Activated naive CD8-positive, alpha-beta T cell treated with anti-CD3 and anti-CD28 coated beads, Interleukin-2, amount 10 ng/mL, durations not matched to agents 7 days and 5 days (primary cell): ENCODE measurements around the gene KIF25. TPM values are rescaled to one million over a fixed set of nuclear protein-coding genes. Genes with fewer than 3 reads are reported as not detected.

Experiments used
- ATAC-seq: fragments of 150-1000 bp; cut with Tn5 transposase; one replicate; pipeline ENCODE4 v1.10.0; 2021; ENCODE audit warnings: low read depth, moderate library complexity
- POLR2A ChIA-PET: fragments of 350-600 bp; sonication (Branson Sonifier 250); formaldehyde crosslinking; loops from one replicate; lab custom pipeline; 2021; ENCODE audit warnings: antibody characterized with exemption; lab: Charles Lee
- DNase-seq: peaks from one replicate; pipeline ENCODE4 v3.0.0; 2021
- H3K27ac Mint-ChIP-seq: one replicate; pipeline ENCODE4 v1.8.0; 2022; ENCODE audit warnings: mild to moderate bottlenecking, mixed read lengths
- H3K27me3 Mint-ChIP-seq: one replicate; pipeline ENCODE4 v1.8.0; 2022; ENCODE audit warnings: mild to moderate bottlenecking, moderate library complexity, mixed read lengths
- H3K36me3 Mint-ChIP-seq: one replicate; pipeline ENCODE4 v1.8.0; 2021; ENCODE audit warnings: mild to moderate bottlenecking, mixed read lengths
- H3K4me1 Mint-ChIP-seq: one replicate; pipeline ENCODE4 v1.8.0; 2021; ENCODE audit warnings: mixed read lengths
- H3K4me3 Mint-ChIP-seq: one replicate; pipeline ENCODE4 v1.8.0; 2022; ENCODE audit warnings: mild to moderate bottlenecking, moderate library complexity, mixed read lengths
- H3K9me3 Mint-ChIP-seq: one replicate; pipeline ENCODE4 v1.8.0; 2021; ENCODE audit warnings: mixed read lengths
- total RNA-seq, 2 experiments: library from RNA; stranded (reverse); gene quantifications; one replicate each; pipeline ENCODE4 v1.2.3, GENCODE V29; 2021

The KIF25 gene
- total RNA-seq, 2 experiments from 2014 or later = not detected

DNA sequence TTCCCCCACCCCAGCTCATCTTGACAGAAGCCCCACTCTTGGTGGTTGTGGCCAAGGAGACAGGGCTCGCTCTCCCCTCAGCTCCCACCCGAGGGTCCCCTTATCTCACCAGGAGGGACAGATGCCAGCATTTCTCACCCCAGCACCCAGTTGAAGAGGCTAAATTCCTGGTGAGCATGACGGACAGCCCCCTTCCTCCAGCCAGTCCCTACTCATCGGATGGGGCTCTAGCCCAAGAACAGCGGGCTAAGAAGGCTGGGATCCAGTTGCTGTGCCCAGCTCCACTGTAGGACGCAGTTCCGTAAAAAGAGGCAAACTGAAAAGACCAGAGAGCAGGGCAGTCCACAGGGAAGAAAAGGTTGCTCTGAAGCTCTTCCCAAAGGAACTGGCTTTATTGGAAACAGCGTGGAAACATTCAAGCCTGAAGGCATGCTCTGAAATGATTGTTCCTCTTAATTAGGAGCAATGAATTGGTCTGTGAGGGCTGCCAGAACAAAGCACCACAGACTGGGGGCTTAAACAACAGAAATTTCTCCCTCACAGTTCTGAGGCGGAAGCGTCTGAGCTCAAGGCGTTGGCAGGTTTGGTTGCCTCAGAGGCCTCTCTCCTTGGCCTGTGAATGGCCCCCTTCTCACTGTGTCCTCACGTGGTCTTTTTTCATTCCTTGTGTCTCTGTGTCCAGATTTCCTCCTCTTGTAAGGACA, 17.9 kb upstream of the KIF25 start:
- POLR2A ChIA-PET = no interaction called here
- H3K36me3 Mint-ChIP-seq = peaks cover 1% of the 10 kb centered on the region
- H3K4me1 Mint-ChIP-seq = peaks cover 2% of the 10 kb centered on the region
- ATAC-seq (no peak), DNase-seq (no peak)
- no peaks in the 10 kb centered on the region for H3K27me3 Mint-ChIP-seq
- no peak overlapping the region for H3K27ac Mint-ChIP-seq
- H3K9me3 Mint-ChIP-seq = no peaks in the 10 kb centered on the region
- H3K4me3 Mint-ChIP-seq = no peak overlapping the region

DNA sequence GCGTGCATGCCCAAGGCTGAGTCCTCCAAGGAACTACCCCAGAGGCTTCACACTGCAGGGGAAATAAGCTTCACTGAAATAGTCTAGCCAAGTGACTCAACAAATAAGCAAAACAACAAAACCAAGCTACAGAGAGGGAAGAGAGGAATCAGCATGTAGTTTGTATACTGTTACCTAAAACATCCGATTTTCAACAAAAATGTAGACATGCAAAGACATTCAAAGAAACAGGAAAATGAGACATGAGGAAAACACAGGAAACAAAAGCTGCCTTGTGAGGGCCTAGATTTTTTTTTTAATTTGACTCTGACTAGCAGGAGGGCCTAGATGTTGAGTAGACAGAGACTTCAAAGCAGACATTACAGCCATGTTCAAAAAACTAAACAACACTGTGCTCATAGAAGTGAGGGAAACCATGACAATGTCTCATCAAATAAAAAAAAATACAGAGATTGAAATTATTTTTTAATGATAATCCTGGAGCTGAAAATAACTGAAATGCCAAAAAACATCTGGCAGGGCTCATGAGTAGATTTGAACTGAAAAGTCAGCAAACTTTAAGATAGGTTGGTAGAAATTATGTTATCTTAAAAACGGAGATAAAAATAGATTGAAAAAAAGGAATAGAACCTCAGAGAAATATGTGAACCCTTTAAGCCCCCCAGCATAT, 16.4 kb upstream of the KIF25 start:
- DNase-seq = no peak
- no peak overlapping the region for H3K27ac Mint-ChIP-seq
- H3K27me3 Mint-ChIP-seq = no peaks in the 10 kb centered on the region
- peaks cover 1% of the 10 kb centered on the region for H3K36me3 Mint-ChIP-seq
- no peak overlapping the region for H3K4me3 Mint-ChIP-seq
- ATAC-seq = no peak
- H3K4me1 Mint-ChIP-seq = peaks cover 2% of the 10 kb centered on the region
- H3K9me3 Mint-ChIP-seq = no peaks in the 10 kb centered on the region
- POLR2A ChIA-PET = no interaction called here

DNA sequence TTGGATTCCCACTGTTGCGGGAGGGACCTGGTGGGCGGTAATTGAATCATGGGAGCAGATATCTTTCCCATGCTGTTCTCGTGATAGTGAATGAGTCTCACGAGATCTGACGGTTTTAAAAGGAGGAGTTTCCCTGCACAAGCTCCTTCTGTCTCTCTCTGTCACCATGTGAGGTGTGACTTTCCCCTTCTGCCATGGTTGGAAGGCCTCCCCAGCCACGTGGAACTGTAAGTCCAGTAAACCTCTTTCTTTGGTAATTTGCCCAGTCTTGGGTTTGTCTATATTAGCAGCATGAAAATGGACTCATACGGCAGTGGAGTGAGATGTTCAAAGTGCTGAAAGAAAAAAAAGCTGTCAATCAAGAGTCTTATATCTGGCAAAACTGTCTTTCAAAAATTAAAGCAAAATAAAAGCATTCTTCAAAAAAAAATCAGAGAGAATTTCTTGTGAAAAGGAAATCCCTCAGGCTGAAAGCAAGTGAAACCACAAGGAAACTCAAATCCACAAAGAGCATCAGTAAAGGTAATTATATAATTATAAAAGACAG, 15.5 kb upstream of the KIF25 start:
- Mint-ChIP-seq H3K36me3 (peaks cover 1% of the 10 kb centered on the region), H3K9me3 (no peaks in the 10 kb centered on the region), H3K4me1 (peaks cover 2% of the 10 kb centered on the region), H3K27me3 (no peaks in the 10 kb centered on the region), H3K4me3 (no peak overlapping the region), H3K27ac (no peak overlapping the region)
- ATAC-seq = no peak
- no peak for DNase-seq
- POLR2A ChIA-PET = no interaction called here

DNA sequence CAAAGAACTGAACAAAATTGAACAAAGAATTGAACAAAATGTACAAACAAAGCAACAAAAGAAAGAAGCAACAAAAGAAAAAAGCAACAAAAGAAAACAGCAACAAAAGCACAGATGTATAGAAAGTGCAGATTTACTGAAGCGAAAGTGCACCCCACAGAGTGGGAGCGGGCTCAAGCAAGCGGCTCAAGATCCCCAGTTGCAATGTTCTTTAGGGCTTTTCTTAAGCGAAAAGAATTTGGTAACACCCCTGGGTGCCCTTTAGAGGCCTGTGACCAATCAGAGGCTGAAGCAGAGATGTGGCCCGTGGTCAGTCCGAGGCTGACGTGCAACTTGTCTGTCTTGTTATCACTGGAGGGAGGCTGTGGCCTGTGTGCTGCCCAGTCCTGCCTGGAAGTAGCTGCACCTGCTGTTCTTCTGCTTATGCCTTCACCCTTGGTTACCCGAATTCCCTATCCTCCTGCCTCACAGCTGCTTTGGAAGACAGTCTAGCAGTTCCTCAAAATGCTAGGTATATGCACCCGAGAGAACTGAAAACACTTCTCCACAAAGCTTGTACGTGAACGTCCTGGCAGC, 13.2 kb upstream of the KIF25 start:
- peaks cover 2% of the 10 kb centered on the region for H3K4me1 Mint-ChIP-seq
- no peak overlapping the region for H3K4me3 Mint-ChIP-seq
- no peak overlapping the region for H3K27ac Mint-ChIP-seq
- H3K27me3 Mint-ChIP-seq = no peaks in the 10 kb centered on the region
- DNase-seq (no peak), ATAC-seq (no peak)
- no peaks in the 10 kb centered on the region for H3K9me3 Mint-ChIP-seq
- POLR2A ChIA-PET = no interaction called here
- peaks cover 1% of the 10 kb centered on the region for H3K36me3 Mint-ChIP-seq

DNA sequence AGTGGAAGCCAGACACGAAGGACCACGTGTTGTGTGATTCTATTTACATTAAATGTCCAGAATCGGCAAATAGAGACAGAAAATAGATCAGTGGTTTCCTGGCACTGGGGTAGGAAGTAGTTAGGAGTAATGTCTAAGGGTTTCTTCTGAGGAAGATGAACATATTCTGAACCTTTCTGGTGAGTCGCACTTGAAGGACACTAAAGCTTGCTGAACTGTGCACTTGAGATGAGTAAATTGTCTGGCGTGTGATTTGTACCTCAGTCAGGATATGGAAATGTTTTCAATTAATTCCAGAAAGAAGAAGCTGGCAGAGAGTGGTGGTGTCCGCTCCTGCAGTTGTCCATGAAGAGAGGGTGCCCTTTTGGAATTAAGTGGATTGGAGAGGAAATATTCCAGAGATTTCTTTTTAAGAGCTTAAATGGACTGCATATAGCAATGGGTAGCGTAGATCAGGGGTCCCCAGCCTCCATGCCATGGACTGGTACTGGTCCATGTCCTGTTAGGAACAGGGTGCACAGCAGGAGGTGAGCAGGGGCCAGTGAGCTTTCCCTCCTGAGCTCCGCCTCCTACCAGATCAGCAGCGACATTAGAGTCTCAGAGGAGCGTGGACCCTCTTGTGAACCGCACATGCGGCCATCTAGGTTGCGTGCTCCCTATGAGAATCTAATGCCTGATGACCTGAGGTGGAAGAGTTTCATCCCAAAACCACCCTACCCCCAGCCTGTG, 12.4 kb upstream of the KIF25 start:
- DNase-seq (no peak), ATAC-seq (no peak)
- Mint-ChIP-seq H3K4me3 (no peak overlapping the region), H3K27ac (no peak overlapping the region), H3K27me3 (no peaks in the 10 kb centered on the region), H3K4me1 (peaks cover 2% of the 10 kb centered on the region), H3K9me3 (no peaks in the 10 kb centered on the region), H3K36me3 (peaks cover 1% of the 10 kb centered on the region)
- POLR2A ChIA-PET = no interaction called here

DNA sequence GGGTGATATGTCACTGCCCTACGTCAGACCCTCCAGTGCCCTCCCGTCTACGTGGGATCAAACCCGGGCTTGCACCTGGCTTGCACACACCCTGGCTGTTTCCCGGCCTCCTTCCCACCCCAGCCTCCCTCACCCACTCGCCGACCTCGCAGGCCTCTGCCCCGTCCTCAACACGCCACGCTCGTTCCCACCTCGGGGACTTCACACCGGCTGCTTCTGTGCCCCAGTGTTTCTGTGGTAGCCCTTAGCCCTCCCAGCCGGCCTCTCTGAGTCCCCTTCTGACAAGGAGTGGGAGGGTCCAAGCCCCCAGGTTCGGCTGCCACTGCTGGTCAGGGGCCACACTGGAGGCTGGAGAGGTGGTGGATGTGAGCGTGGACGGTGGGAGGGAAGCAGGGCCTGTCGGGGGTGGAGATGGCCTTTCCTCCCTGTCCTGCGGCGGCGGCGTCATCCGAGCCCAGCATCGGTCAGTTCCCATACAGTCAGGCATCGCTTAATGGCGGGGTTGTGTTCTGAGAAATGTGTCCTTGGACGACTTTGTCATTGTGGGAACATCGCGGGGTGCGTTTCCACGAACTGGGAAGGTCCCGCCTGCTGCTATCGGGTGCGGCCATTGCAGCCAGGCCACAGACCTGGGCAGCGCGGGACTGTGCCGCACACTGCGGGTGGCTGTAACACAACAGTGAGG, 11.4 kb upstream of the KIF25 start:
- no peak for ATAC-seq
- Mint-ChIP-seq H3K4me3 (no peak overlapping the region), H3K9me3 (no peaks in the 10 kb centered on the region), H3K4me1 (no peaks in the 10 kb centered on the region), H3K36me3 (peaks cover 1% of the 10 kb centered on the region), H3K27ac (no peak overlapping the region), H3K27me3 (no peaks in the 10 kb centered on the region)
- POLR2A ChIA-PET = no interaction called here
- no peak for DNase-seq

DNA sequence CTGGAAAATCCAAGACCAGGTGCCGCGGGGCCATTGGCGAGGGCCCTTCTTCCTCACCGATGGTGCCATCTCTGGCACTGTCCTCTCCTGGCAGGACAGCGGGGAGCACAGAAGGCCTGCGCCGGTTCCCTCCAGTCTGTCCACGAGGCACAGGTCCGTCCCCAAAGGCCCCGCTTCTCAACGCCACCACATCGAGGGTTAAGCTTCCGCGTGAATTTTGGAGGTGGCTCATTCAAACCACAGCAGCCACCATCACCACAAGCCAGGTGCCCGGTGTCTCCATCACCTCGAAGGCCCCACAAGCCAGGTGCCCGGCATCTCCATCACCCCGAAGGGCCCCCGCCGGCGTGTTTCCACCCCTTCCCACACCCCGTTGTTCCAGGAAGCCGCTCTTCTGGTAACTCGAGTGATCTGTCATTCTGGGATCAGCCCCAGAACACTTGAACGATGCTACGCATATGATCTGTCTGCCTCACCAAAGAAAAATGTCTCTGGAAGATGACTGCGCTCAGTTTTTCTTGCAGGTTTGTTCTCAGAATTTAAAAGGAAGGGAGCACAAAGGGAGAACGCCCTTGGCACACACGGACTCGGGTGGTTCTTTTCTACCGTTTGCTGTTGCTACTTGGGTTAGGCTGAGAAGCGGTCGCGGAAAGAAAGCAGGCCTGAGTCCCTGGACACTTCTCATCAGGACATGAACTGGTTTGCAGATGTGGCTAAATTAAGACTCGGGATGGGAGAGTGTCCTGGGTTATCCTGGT, 9.9 kb upstream of the KIF25 start:
- no peaks in the 10 kb centered on the region for H3K4me1 Mint-ChIP-seq
- no peaks in the 10 kb centered on the region for H3K9me3 Mint-ChIP-seq
- ATAC-seq (no peak), DNase-seq (no peak)
- H3K36me3 Mint-ChIP-seq = peaks cover 1% of the 10 kb centered on the region
- no peaks in the 10 kb centered on the region for H3K27me3 Mint-ChIP-seq
- no peak overlapping the region for H3K4me3 Mint-ChIP-seq
- POLR2A ChIA-PET = no interaction called here
- H3K27ac Mint-ChIP-seq = no peak overlapping the region

DNA sequence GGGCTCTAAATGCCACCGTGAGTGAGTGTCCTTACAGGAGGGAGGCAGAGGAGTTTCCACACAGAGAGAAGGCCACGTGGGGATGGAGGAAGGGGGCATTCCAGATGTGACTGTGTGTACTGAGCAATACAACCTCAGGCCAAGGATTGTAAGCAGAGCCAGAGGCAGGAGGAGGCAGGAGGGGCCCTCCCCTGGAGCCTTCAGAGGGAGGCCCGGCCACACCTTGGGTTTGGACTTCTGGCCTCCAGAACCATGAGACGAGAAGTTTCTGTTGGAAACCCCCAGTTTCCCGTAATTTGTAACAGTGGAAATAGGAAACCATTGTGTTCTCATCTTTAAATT, 9.3 kb upstream of the KIF25 start:
- no peaks in the 10 kb centered on the region for H3K27me3 Mint-ChIP-seq
- POLR2A ChIA-PET = no interaction called here
- ATAC-seq (no peak), DNase-seq (no peak)
- H3K4me1 Mint-ChIP-seq = no peaks in the 10 kb centered on the region
- H3K9me3 Mint-ChIP-seq = no peaks in the 10 kb centered on the region
- H3K36me3 Mint-ChIP-seq = no peaks in the 10 kb centered on the region
- no peak overlapping the region for H3K4me3 Mint-ChIP-seq
- H3K27ac Mint-ChIP-seq = no peak overlapping the region

DNA sequence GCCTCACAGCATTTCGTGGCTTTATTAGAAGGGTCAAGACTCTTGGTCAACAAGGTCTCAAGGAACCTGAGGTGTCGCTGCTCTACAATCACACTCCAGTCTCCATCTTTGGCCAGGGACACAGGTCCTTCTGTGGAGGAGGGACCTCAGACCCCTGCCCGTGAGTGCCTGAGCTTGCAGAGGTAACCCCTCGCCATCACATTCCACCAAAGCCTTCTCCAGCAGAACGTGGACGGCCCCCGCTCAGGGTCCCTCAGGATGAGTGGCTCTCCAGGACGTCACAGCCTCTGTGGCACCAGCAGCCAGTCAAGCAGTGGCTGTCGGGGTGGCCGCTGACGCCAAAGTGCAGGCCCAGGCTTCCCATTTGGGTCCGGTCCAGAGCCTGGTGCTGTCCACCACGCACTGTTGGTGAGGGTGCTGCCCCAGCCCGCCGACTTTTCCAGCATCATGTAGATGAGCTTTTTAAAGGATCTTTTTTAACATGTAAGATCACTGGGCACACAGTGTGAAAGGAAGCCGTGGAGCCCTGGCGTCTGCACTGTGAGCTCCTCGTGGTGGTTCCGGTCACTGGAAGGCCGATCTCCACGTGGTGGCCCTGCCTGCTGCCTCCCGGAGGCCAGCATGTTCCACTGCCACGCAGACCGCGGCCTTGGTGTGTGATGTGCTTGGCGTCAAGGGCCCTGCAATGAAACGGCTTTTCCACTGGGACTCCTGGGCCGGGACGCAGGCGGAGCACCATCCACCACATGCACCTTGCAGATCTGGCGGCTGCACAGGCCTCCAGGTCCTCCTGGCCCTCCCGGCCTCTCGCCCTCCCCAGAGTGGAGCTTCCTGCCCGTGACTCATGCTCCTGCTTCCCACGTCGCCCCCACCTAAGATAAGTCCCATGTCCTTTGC, 8.3 kb upstream of the KIF25 start:
- no peak for DNase-seq
- POLR2A ChIA-PET = no interaction called here

DNA sequence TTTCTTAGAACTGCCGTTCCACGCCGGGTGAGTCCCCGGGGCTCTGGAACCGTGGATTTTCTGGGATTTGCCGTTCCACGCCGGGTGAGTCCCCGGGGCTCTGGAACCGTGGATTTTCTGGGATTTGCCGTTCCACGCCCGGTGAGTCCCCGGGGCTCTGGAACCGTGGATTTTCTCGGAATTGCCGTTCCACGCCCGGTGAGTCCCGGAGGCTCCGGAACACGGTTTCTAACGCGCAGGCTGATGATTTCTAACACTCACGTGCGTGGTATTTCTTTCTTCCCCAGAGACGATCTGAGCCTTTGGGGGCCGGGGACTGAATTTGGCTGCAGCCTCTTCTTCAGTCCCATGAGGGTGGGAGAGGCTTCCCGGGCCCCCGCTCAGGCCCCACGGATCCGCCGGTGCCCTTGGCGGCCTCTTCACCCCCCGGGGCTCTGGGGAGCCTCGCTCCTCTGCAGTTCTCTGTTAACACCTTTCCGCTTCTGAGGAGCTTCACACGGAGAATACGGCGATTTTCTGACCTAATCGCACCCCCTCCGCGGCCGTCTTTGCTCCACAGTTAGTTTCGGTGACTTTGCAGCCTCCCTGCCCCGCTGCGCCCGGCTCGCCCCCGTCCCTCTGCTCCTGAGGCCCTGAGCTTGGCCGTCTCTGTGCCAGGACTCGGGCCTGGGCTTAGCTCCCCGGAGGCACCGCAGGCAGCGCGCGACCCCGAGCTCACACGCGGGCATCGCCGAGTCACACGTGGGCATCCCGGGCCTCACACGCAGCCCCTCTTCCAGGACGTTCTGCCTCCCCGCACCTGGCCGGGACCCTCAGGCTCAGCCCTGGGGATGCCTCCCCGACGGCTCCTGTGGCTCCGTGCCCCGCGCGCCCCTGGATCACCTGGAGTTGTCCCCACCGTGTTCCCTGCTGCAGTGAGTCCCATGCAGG, 7.2 kb upstream of the KIF25 start:
- Mint-ChIP-seq H3K27ac (no peak overlapping the region), H3K36me3 (no peaks in the 10 kb centered on the region), H3K4me1 (no peaks in the 10 kb centered on the region), H3K27me3 (no peaks in the 10 kb centered on the region), H3K4me3 (no peak overlapping the region), H3K9me3 (no peaks in the 10 kb centered on the region)
- no peak for ATAC-seq
- POLR2A ChIA-PET = no interaction called here
- no peak for DNase-seq

More for the DNA sequence above, 8.3 kb upstream of the KIF25 start:
- no peaks in the 10 kb centered on the region for H3K27me3 Mint-ChIP-seq
- no peaks in the 10 kb centered on the region for H3K4me1 Mint-ChIP-seq
- no peaks in the 10 kb centered on the region for H3K9me3 Mint-ChIP-seq
- no peak for ATAC-seq
- H3K27ac Mint-ChIP-seq = no peak overlapping the region
- H3K4me3 Mint-ChIP-seq = no peak overlapping the region
- H3K36me3 Mint-ChIP-seq = no peaks in the 10 kb centered on the region

DNA sequence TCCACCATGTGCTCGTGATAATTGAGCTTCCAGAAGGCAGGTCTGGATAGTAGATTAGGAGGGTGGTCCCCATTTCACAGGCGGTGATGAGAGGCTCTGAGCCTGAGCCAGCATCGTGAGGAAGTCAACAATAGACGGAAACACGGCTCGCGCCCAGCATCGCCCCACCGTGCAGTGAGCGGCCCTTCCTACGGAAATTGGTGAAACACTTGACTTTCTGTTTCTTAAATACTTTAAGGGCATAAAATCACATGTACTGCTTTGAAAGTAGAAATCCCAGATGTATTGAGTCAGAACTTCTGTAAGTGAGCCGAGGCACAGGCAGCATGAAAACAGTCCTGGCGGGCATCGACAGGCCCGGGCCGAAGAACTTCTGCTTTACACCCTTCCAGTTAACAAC, 4.3 kb upstream of the KIF25 start:
- H3K4me3 Mint-ChIP-seq = no peak overlapping the region
- no peak overlapping the region for H3K27ac Mint-ChIP-seq
- ATAC-seq (no peak), DNase-seq (no peak)
- no peaks in the 10 kb centered on the region for H3K27me3 Mint-ChIP-seq
- POLR2A ChIA-PET = no interaction called here
- no peaks in the 10 kb centered on the region for H3K9me3 Mint-ChIP-seq
- no peaks in the 10 kb centered on the region for H3K4me1 Mint-ChIP-seq
- H3K36me3 Mint-ChIP-seq = no peaks in the 10 kb centered on the region
